B cell (primary cell): ENCODE data around the gene MCTP1. TPM values are rescaled to one million over a fixed set of nuclear protein-coding genes. Genes with fewer than 3 reads are reported as not detected.

Source experiments
- ATAC-seq: fragments of 200-7000 bp; cut with Tn5 transposase; one replicate; pipeline ENCODE4 v1.10.0; 2021; ENCODE audit warnings: low read depth, mild to moderate bottlenecking, moderate number of reproducible peaks, moderate library complexity
- CTCF ChIA-PET: fragments of 350-600 bp; sonication (Branson Sonifier 250); formaldehyde crosslinking; loops from one replicate; lab custom pipeline; 2021; ENCODE audit warnings: antibody characterized with exemption, inconsistent platforms; lab: Charles Lee
- POLR2A ChIA-PET: fragments of 350-600 bp; sonication (Branson Sonifier 250); formaldehyde crosslinking; loops from one replicate; lab custom pipeline; 2021; ENCODE audit warnings: antibody characterized with exemption; lab: Charles Lee
- DNase-seq: peaks from one replicate; pipeline ENCODE4 v3.0.0; 2013
- H2AFZ ChIP-seq: 2 replicates; pipeline ENCODE4 v1.6.1; 2012; ENCODE audit warnings: mild to moderate bottlenecking, low read depth, low read length; ENCODE audit not compliant: insufficient read depth, poor library complexity, severe bottlenecking
- H3K27ac ChIP-seq, 2 donors: 1 replicate in 1 of 2; 2 replicates in 1 of 2; pipeline ENCODE4 v1.5.1; 2012 to 2013; ENCODE audit warnings: low read length in 2 of 2, mild to moderate bottlenecking in 2 of 2, moderate library complexity in 1 of 2
- H3K27me3 ChIP-seq, 4 experiments: fragments of 200-600 bp in 1 of 4; sonication (generic) in 1 of 4; replicated peaks in 1 of 4; 1 replicate in 2 of 4; 2 replicates in 2 of 4; pipeline versions ENCODE4 v1.6.1 to v1.7.0; 2013 to 2016; ENCODE audit warnings: low read length in 3 of 4, mild to moderate bottlenecking in 2 of 4, mixed read lengths in 1 of 4, moderate library complexity in 1 of 4; ENCODE audit not compliant: insufficient read depth in 4 of 4, control insufficient read depth in 3 of 4; ENCODE audit errors: control extremely low read depth in 1 of 4
- H3K36me3 ChIP-seq, 2 experiments: replicated peaks in 1 of 2; 1 replicate in 1 of 2; 2 replicates in 1 of 2; pipeline versions ENCODE4 v1.6.1 to v1.7.1; 2013; ENCODE audit warnings: low read length in 1 of 2; ENCODE audit not compliant: insufficient read depth in 2 of 2, control insufficient read depth in 1 of 2; ENCODE audit errors: control extremely low read depth in 1 of 2, extremely low read depth in 1 of 2
- H3K4me1 ChIP-seq, 2 donors: fragments of 200-600 bp in 1 of 2; sonication (generic) in 1 of 2; 1 replicate in 1 of 2; 2 replicates in 1 of 2; pipeline versions ENCODE4 v1.5.1 to v1.6.1; 2013 to 2017; ENCODE audit warnings: low read length in 2 of 2; ENCODE audit not compliant: control insufficient read depth in 2 of 2, insufficient read depth in 2 of 2
- H3K4me2 ChIP-seq: replicated peaks from 2 replicates; pipeline ENCODE3; 2012; ENCODE audit warnings: mild to moderate bottlenecking, low read depth, low read length; ENCODE audit not compliant: poor library complexity, severe bottlenecking
- H3K4me3 ChIP-seq, 5 experiments: fragments of 200-600 bp in 1 of 5; sonication (generic) in 1 of 5; 1 replicate in 3 of 5; 2 replicates in 2 of 5; pipeline versions ENCODE4 v1.5.1 to v1.7.0; 2011 to 2016; ENCODE audit warnings: low read length in 4 of 5, mild to moderate bottlenecking in 4 of 5, low read depth in 2 of 5, control low read depth in 1 of 5, moderate library complexity in 1 of 5; ENCODE audit not compliant: insufficient read depth in 1 of 5; ENCODE audit errors: control extremely low read depth in 1 of 5, extremely low read depth in 1 of 5
- H3K79me2 ChIP-seq: fragments of 200-600 bp; sonication (generic); one replicate; pipeline ENCODE4 v1.6.0; 2016; ENCODE audit warnings: low read length; ENCODE audit not compliant: control insufficient read depth, insufficient read depth
- H3K9ac ChIP-seq: fragments of 200-600 bp; sonication (generic); 2 replicates; pipeline ENCODE4 v1.6.1; 2017; ENCODE audit warnings: mild to moderate bottlenecking, low read length, moderate library complexity
- H3K9me3 ChIP-seq, 3 donors: one replicate each; pipeline versions ENCODE4 v1.6.1 to v1.7.1; 2013; ENCODE audit warnings: low read length in 2 of 3; ENCODE audit not compliant: control insufficient read depth in 2 of 3, insufficient read depth in 1 of 3; ENCODE audit errors: control extremely low read depth in 1 of 3
- H4K20me1 ChIP-seq: 2 replicates; pipeline ENCODE4 v1.6.0; 2012; ENCODE audit warnings: mild to moderate bottlenecking, low read length; ENCODE audit not compliant: insufficient read depth, control insufficient read depth, poor library complexity, severe bottlenecking
- H3K27ac Mint-ChIP-seq: one replicate; pipeline ENCODE4 v1.8.0; 2021; ENCODE audit warnings: mixed read lengths
- H3K27me3 Mint-ChIP-seq: one replicate; pipeline ENCODE4 v1.8.0; 2021; ENCODE audit warnings: mixed read lengths
- H3K4me1 Mint-ChIP-seq: one replicate; pipeline ENCODE4 v1.8.0; 2021; ENCODE audit warnings: mixed read lengths
- H3K4me3 Mint-ChIP-seq: one replicate; pipeline ENCODE4 v1.8.0; 2021; ENCODE audit warnings: mixed read lengths
- H3K9me3 Mint-ChIP-seq: one replicate; pipeline ENCODE4 v1.8.0; 2022; ENCODE audit warnings: mixed read lengths; ENCODE audit not compliant: insufficient read depth
- EZH2 ChIP-seq: IDR thresholded peaks from 2 replicates; pipeline ENCODE4 v1.6.1; 2012; ENCODE audit warnings: borderline replicate concordance, low read depth, mild to moderate bottlenecking, moderate library complexity, low read length; ENCODE audit not compliant: insufficient read depth, poor library complexity, severe bottlenecking
- WGBS: methylation state at CpG from one replicate; pipeline ENCODE4 v1.1.5; 2013; ENCODE audit warnings: missing lambda C conversion rate; ENCODE audit not compliant: insufficient coverage; 5-methylcytosine and 5-hydroxymethylcytosine counted together
- intact Hi-C: fragments of 100-400 bp; cut with micrococcal nuclease; formaldehyde crosslinking; loops from one replicate; pipeline ENCODE4 v1.10.0; 2022
- polyA plus RNA-seq: library from polyadenylated mRNA; depleted of rRNA; stranded (reverse); fragments of >200 nt; gene quantifications from 2 replicates; pipeline ENCODE4 v1.2.3, GENCODE V29; 2012
- total RNA-seq, 2 donors: library from RNA; stranded (reverse); fragments of 120-200 nt in 1 of 2; gene quantifications; 1 replicate in 1 of 2; 2 replicates in 1 of 2; pipeline versions ENCODE4 v1.2.3 to v1.2.4, GENCODE V29; 2013 to 2022
- TF ChIP-seq, protein P1 (sequence below): fragments of 200-600 bp; IDR thresholded peaks from one replicate; pipeline ENCODE4 v1.8.0; 2022; ENCODE audit warnings: antibody characterized with exemption, mild to moderate bottlenecking

The MCTP1 gene
- total and polyA plus RNA-seq, 2 donors (not counting 1 experiment from before 2014, with no cell fraction given) = 0.42 to 2.5 TPM

DNA sequence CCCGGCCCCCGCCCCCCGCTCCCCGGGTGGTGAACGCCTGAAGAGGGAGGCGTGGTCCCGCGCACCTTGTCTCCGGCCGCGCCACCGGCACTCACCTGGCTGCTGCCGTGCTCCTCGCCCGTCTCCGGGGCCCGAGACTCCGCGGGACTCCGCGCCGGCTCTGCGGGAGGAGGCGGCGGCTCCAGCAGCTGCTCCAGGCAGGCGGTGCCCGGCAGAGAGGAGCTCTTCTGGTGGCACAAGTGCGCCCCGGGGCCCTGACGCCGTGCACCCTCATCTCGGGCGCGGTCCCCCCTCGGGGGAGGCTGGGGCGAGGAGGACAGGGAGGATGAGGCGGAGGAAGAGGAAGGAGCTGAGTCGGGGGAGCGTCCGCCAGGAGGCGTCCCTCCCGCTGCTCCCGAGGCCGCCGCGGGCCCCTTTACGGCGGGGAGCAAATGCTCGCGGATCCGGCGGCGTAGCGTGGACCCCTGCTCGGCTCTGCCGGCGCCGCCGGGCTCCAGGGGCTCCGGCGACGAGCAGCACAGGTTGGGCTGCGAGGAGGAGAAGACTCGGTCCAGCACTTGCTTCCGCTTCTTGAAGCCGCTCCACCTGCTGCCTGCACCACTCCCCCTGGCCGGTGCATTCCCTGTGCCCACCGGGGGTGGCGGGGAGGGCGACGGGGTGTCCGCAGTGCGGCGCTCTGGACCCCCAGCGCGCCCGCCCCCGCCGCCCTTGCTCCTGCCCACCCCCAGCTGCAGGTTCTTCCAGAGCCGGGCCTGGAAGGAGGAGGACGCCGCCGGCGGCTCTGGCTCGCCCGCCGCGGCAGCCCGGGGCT is 928 bp downstream of the MCTP1 start:
- peak overlapping the region; percentile 85 for H3K4me2 ChIP-seq

More for the DNA sequence above, 928 bp downstream of the MCTP1 start:
- H3K27ac ChIP-seq = no peak overlapping the region
- peaks cover 0 to 3% (median 0%) of the 10 kb centered on the region in 3 donors for H3K9me3 ChIP-seq
- peak overlapping the region; percentile 41 for H3K4me3 Mint-ChIP-seq
- H3K9me3 Mint-ChIP-seq = no peaks in the 10 kb centered on the region
- H3K27me3 ChIP-seq = peaks cover 2 to 44% (median 34%) of the 10 kb centered on the region in 4 experiments
- peaks cover 54% of the 10 kb centered on the region for H3K27me3 Mint-ChIP-seq
- H3K27ac Mint-ChIP-seq = no peak overlapping the region
- TF ChIP-seq, protein P1, sequence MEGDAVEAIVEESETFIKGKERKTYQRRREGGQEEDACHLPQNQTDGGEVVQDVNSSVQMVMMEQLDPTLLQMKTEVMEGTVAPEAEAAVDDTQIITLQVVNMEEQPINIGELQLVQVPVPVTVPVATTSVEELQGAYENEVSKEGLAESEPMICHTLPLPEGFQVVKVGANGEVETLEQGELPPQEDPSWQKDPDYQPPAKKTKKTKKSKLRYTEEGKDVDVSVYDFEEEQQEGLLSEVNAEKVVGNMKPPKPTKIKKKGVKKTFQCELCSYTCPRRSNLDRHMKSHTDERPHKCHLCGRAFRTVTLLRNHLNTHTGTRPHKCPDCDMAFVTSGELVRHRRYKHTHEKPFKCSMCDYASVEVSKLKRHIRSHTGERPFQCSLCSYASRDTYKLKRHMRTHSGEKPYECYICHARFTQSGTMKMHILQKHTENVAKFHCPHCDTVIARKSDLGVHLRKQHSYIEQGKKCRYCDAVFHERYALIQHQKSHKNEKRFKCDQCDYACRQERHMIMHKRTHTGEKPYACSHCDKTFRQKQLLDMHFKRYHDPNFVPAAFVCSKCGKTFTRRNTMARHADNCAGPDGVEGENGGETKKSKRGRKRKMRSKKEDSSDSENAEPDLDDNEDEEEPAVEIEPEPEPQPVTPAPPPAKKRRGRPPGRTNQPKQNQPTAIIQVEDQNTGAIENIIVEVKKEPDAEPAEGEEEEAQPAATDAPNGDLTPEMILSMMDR = no peak
- TF ChIP-seq EZH2 = no peak
- no peaks in the 10 kb centered on the region for H3K36me3 ChIP-seq
- H2AFZ ChIP-seq = peak overlapping the region; percentile 74
- POLR2A ChIA-PET = no interaction called here
- H3K4me1 ChIP-seq = peaks cover 18 to 22% of the 10 kb centered on the region in 2 donors
- no peaks in the 10 kb centered on the region for H3K79me2 ChIP-seq
- CTCF ChIA-PET = no interaction called here
- DNase-seq (peak; percentile 43), ATAC-seq (peak; percentile 49)
- peak overlapping the region in 4 of 5 experiments; percentile 24 to 58 (median 54) for H3K4me3 ChIP-seq
- no peaks in the 10 kb centered on the region for H4K20me1 ChIP-seq
- WGBS = under 1% methylated on average over 76 of the region's 89 CpGs
- peaks cover 11% of the 10 kb centered on the region for H3K4me1 Mint-ChIP-seq
- intact Hi-C loops = no loop called here
- H3K9ac ChIP-seq = peak overlapping the region; percentile 59
